CD4-positive, alpha-beta T cell treated with Interleukin-15 for 1 hour (primary cell): ENCODE measurements around the gene TBX5.

Experiments
- DNase-seq: peaks from one replicate; pipeline ENCODE4 v3.0.0-alpha.2; 2020

The TBX5 gene

DNA sequence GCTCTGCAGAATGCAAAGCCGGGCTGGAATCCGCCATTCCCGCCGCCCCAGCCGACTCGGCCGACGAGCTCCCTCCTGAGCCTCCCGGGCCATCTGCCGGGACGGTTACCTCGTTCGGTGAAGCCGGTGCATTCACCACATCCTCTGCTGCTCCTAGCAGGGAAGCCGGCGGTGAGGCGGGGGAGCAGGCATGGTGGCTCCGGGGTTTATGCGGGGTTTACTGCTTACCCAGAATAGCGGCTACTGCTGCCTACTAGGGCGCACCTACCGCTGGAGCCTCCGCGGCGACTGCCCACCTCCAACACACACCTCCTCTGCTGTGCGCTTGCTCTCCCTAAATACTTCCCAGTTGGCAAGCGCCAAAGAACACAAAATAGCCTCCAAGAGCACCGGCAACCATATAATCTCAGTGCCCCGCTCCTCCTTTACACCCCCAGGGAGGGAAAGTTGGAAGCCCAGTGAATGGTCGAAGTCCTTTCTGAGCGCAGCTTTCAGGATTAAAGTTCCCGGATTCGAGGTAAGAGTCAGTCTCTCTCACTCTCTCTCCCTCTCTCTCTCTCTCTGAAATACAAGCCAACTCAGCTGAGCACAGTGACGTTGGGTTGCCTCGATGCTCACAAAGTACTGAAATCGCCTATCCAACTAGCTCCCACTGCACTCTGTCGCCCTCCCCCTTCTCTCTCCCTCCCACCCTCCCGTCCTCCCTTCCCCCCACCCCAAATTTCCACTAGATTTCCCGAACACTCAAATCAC, at the start of gene TBX5:
TSS of gene TBX5 (minus strand) at position 626 of the 753 bp plus-strand sequence. CDS start 2,246 bp downstream, outside the sequence.
- no peak for DNase-seq

- DNase-seq = no peak
Measured at GRCh38 chr12:114451657-114452056, 45.7 kb upstream of the TBX5 start.

GRCh38 chr12:114450515-114451300, 44.8 kb upstream of the TBX5 start:
- DNase-seq = no peak

GRCh38 chr12:114450019-114450418, 44.1 kb upstream of the TBX5 start:
- DNase-seq = no peak

DNA sequence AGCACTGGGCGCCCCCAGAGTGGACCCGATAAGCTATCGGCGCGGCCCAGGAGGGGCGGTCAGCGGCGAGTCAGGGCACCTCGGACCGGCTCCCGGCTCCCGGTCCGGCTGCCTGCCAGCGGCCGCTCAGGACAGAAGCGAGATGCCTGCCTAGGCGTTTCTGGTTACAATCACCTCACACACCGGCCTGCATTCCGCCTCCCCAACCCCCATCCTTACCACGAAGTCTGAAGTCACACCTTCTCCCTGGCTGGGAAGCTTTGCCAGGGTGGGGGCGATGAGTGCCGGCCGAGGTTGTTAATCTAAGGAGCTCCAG, 42.6 kb upstream of the TBX5 start:
- no peak for DNase-seq

DNA sequence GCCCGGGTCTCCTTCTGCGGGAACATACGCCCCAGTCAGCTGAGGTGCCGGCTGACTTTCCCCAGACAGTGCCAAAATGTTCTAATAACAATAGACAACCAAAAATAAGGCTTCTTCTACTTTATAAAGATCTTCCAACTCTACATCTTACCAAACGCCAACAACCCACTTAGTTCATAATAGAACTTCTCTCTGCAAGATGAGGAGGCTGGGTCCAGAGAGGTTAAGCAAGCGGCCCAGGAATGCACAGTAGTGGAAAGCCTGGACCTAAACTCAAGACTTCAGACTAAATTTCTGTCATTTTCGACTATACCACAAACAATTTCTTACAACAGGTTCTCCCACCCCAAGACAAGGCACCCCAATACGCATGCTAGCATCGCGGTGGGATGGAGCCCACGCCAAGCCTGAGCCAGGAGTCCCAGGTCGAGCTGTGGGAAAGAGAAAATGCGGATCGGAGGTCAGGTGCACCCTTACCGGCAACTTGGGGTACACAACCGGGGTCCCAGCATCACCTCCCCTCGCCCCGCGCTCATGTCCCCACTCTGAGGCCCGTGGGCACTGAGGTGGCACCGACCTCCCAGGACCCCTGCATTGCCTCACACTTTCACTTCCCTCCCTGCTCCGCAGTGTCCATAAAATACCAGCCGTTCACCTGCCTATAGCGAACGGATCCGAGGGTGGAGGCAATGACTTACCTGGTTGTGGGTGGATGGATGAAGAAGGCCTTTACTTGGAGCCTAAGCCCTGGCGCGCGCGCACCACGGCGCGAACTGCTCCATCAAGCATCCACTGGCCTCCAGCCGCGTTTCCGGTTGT, 42.1 kb upstream of the TBX5 start:
- no peak for DNase-seq

DNA sequence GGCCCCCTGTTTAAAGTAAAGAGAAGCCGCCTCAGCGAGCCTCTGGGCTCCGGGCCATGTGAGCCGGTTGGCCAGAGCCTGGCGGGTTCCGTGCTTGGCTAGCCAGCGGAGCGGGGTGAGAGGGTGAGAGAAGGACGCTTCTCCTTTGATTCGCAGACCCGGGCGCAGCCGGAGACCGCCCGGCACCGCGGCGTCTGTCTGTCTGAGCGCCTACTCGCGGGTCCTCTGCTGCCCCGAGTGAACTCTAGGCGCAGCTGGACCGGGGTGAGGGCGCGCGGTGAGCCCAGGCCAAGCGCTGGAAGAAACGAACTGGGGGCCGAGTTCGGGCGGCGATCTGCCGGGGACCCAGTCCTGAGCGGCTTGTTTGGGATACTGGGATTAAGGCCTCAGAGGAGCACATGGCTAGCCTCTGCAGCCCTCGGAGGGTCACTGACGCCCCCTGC, 41.4 kb upstream of the TBX5 start:
- DNase-seq = no peak

GRCh38 chr12:114445401-114446323, 39.7 kb upstream of the TBX5 start:
- no peak for DNase-seq

GRCh38 chr12:114444422-114445279, 38.7 kb upstream of the TBX5 start:
- DNase-seq = no peak

DNA sequence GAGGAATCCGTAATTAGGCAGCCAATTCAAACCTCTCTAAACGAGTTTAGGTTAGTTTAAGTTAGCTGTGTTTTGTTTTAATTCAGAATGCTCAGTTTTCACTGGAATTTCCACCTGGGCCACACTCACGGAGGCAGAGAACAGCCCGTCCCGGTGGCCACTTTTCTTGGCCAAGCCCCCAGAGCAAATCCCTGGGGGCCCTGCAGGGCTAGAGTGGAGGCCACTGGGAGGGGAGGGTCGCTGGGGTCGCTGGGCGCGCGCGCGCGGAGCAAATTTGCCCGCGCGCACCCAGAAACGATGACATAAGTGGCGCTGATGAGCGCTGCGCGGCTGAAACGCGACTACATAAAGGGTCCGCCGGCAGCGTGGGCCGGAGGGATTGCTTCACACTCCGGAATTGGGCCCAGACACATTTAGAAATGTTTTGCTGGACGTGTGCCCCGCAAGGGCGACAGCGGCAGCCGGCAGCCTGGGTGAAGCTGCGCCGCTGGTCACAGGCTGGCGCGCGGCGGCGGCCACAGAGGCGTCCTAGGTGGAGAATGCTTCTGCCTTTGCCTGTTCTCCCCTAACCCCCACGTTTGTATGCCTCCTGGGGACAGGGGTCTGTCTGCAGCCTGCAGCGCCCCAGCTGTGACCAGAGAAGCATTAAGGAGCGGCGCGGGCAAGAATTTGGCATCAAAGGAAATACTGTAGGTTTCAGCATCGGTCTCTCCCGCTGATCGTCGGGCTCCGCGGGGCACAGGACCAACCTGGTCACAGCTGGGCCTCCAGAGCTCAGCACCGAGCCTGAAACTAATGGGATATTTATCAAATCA, 37.9 kb upstream of the TBX5 start:
- no peak for DNase-seq

GRCh38 chr12:114442578-114442977, 36.6 kb upstream of the TBX5 start:
- no peak for DNase-seq

DNA sequence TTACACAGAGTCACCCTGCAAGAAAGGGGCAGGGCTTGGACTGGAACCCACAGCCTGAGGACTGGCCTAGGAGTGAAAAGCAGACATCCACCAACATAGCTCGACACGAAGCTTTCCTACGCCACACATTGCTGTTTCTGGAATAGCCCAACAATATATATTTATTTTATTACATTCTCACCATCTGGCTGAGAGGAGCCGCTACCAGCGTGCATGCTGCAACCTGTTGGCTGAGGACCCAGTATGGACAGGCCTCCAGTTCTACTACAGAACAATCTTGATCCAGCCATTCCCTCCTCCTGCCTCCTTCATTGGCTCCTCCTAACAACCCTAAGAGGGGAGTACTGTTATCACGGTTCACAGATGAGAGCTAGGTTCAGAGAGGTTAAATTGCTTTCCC, 35.6 kb upstream of the TBX5 start:
- DNase-seq = no peak

GRCh38 chr12:114441039-114441383, 35.1 kb upstream of the TBX5 start:
- no peak for DNase-seq

- DNase-seq = no peak
Measured at GRCh38 chr12:114440270-114441038, 34.5 kb upstream of the TBX5 start.

DNA sequence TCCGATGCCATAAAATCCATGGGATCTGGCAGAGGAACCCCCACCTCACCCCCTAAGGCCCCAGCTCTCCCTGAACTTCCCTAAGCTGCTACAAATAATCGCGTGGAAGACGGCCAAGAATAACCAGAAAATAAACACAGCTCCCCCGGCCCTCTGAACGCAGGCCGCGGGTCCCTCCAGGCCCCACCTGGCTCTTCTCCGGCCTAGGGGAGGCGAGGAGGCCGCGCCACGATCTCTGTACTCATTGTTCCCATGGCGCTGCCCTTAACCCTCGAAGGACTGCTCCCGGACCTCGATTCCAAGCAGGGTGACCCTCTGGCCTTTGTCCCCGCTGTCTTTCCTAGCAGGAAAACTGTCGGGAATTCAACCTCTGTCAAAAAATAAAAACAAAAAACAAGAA, 33.9 kb upstream of the TBX5 start:
- no peak for DNase-seq

DNA sequence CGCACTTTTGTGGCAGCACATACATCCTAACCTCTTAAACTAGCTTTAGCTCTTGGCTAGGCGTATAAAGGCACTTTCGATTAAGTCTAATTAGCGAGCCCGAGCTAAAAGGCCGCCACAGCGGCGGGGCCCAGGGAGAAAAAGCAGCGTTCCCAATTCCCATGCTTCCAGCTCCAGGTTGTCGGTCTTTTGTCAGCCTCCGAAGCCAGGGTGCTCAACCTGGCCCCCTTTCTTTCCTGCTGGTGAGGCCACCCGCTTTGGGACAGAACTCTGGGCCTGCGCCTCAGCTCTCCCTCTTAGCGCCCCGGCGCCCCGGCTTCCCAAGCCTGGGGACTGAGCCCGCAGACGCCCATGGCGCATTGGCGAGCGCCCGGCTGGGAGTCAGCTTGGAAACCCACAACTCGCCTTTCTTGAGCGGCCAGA, 33.3 kb upstream of the TBX5 start:
- DNase-seq = no peak

DNA sequence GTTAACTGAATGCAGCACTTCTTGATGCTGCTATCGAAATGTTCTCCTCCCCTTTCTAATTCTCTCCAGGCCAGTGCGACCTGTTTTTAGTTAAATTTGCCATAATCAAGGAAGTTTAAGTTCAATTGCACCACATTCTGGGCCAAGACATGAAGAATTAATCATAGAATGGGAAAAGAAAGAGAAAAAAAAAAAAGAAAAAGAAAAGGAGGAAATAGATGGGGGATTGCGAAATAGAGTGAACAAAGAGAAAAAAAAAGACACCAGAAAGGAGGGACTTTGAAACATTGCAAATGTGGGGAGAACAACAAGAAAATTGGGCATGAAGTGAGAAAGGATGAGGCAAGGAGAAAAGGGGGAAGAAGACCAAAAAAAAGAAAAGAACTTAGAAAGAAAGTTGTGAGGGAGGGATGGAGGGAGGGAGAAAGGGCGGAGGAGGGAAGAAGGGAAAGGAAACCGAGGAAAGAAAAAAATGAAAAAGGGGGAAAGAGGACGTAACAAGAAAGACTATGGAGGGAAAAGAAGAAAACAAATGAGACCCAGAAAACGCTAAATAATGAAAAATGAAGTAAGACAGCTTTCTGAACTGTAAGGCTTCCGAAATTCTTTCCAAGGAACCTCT, 32.8 kb upstream of the TBX5 start:
- no peak for DNase-seq

- no peak for DNase-seq
Measured at GRCh38 chr12:114434341-114434740, 28.4 kb upstream of the TBX5 start.

GRCh38 chr12:114431902-114432301, 26.0 kb upstream of the TBX5 start:
- no peak for DNase-seq
